Right hindlimb (tissue), 1 donor: ENCODE results near the gene GNG4.

Experiments used
- DNase-seq: peaks from one replicate; pipeline ENCODE4 v3.0.0-alpha.2; 2018

The GNG4 gene

DNA sequence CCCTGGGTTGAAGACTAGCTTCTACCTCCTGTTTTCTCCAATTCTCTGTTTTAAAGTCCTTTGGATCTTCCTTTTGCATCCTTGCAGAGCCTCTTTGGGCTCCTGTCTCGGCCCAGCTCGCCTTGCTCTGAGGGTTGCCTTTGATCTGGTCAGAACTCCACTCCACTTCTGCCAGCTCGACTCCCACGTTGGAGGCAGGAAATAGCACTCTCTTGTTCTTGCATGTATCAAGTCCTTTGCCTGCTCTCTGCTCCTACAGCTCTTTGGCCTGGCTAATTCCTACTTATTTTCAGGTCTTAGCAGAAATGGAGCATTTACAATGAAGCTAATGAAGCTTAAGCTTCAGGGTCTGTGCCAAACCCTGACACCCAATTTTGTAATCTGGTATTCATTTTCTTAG lies 124.3 kb downstream of the GNG4 start:
- no peak for DNase-seq

- DNase-seq = no peak
Observed at GRCh38 chr1:235516862-235517446, 132.6 kb downstream of the GNG4 start.

GRCh38 chr1:235515844-235516512 lies 133.6 kb downstream of the GNG4 start:
- DNase-seq = no peak

DNA sequence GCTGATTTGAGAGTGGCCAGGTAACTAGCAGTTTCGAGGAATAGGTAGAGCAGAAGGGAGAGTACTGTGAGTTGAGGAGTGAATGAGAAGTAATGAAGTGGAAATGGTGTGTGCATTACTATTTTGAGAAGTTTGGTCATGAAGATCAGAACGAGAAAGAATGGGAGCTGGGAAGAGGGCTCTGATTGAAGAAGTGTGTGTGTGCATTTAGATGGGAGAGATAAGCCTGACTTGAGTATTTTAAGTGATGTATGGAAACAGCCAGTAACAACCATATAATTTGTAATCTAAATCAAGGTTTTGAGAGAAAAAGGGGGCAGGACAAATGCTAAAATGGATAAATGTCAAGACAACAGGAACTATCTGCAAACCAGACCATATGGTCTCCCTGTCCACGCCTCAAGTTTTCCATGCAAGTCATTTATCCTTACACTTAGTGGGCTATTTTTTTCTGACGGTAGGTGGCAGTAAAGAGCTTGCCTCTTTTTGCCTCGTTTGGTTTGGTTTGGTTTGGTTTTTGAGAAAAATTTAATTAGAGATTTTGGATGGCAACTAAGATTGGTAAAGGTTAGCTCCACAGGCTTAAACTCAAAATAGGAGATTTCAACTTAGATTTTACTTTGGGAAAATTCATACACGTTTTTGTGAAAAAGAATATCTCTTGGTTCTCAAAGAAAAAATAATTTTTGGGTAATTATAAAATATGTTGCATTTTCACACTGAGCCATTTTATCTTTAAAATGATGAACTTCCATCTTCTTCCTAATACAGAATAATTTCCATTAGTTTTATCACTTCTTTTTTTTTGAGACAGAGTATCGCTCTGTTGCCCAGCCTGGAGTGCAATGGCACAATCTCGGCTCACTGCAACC lies 135.9 kb downstream of the GNG4 start:
- DNase-seq = no peak

DNA sequence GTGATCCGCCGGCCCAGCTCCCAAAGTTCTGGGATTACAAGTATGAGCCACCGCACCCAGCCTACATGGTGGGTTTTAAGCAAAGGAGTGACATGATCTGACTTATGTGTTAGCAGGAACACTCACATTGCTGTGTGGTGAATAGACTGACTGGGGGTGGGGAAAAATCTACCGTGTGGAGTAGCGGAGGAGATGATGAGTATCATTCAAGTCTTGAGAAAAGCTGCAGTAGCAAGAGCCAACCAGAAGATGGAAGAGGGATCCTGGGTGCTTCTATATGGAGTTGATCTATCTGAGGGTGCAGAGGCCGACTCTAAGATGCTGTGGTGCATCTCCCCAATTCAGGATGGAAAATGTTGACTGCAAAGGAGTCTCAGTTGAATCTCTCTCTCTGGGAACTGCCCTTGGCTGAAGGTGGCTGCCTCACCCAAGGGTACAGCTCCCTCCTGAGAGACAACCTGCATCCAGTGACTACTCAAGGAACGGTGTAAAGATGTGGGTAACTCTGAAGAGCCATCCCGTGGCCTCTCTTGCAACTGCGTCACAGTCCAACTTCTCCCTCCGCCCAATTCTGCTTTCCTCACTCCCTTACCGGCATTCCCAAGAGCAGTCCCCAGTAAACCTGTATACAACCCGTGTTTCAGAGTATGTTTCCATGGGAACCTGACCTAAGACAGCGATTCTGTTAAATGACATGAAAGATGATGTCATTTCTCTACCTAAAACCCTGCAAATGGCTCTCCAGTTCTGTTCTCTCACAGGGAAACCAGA lies 137.9 kb downstream of the GNG4 start:
- DNase-seq = no peak

DNA sequence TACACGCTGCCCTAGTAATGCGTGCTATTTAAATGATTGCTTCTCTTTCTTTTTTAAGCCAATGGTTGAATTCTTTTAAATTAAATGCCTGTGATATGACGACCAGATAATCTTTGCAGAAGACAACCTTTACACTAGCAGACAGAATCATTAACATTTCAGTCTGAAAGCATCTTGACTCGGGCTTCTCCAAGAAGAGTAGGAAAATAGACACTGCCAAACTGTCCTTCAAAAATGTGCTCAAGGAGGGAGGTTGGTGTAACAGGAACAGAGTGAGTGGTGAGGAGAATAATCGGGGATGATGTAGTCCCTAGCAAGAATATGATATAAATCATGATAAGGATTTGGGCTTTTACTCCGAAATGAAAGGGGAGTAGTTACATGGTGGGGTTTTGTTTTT lies 138.8 kb downstream of the GNG4 start:
- no peak for DNase-seq

GRCh38 chr1:235507623-235508022 lies 142.0 kb downstream of the GNG4 start:
- no peak for DNase-seq

- DNase-seq = peak; percentile 99
Observed at GRCh38 chr1:235504494-235505222, 144.9 kb downstream of the GNG4 start.

DNA sequence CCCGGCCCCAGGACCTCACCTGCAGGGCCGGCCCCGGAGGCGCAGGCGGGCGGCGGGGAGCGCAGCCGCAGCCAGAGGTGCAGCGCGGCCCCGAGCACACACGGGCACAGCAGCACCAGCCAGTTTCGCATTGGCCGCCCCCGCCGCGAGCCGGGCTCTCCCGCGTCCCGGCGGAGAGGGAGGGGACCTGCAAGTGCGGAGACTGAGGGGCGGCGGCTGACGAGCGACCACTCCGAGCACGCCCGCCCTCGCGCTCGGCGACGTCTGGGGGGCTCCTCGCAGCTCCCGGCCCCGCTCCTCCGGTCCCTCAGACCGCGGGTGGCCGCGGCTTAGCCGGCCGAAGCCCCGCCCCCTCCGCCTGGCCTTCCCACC lies 145.5 kb downstream of the GNG4 start, which contains the start of gene B3GALNT2:
B3GALNT2 (minus strand) TSS at position 331 of the 372 bp plus-strand sequence; CDS start at position 131, 200 bp downstream.
- DNase-seq = no peak

GRCh38 chr1:235503403-235504121 lies 146.0 kb downstream of the GNG4 start:
- peak; percentile 67 for DNase-seq

GRCh38 chr1:235502601-235503402 lies 146.8 kb downstream of the GNG4 start:
- no peak for DNase-seq

GRCh38 chr1:235500971-235501540 lies 148.5 kb downstream of the GNG4 start:
- no peak for DNase-seq
